Vagina (tissue), 2 donors: ENCODE data around the gene ALG1.

Experiments used
- POLR2A ChIP-seq, 2 donors: fragments of 450-650 bp; IDR thresholded peaks; one replicate each; pipeline ENCODE4 v1.6.1; 2017; ENCODE audit warnings: antibody characterized with exemption in 2 of 2, mild to moderate bottlenecking in 2 of 2, moderate library complexity in 2 of 2
- POLR2AphosphoS5 ChIP-seq, 2 donors: sonication (generic); formaldehyde crosslinking; IDR thresholded peaks; one replicate each; pipeline ENCODE4 v1.9.0; 2017; ENCODE audit warnings: antibody characterized with exemption in 2 of 2, mild to moderate bottlenecking in 2 of 2, low read depth in 1 of 2; ENCODE audit not compliant: insufficient read depth in 1 of 2
- TF ChIP-seq, protein P1 (sequence below), 3 experiments: fragments of 450-650 bp in 2 of 3; fragments of 200-600 bp in 1 of 3; sonication (generic) in 1 of 3; IDR thresholded peaks; one replicate each; pipeline ENCODE4 v1.5.1; 2017 to 2019; ENCODE audit warnings: antibody characterized with exemption in 3 of 3, mild to moderate bottlenecking in 2 of 3, moderate library complexity in 2 of 3

DNA sequence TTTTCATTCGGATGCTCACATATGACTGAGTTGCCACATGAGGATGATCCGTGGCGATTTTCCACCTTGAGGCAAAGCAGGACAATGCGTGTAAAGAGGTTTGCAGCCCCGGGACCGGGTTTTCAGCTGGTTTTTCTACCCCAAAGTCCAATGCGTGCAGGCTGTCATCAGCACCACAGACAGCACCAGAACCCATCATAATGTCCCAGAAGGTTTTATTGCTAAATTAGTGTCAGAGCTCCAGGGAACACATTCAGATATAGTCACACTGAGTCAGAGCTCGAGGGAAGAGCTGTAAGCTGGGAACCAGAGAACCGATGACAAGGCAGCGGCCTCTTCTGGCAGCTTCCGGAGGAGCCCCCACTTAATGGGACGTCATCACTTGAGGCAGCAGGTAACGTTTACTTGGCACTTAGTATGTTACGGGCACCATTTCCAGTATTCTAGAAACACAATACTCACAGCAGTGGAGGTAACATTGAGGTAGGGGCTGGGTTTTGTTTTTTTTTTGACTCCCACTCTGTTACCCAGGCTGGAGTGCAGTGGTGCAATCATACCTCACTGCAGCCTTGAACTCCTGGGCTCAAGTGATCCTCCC lies 29.0 kb upstream of the ALG1 start:
- TF ChIP-seq, protein P1, sequence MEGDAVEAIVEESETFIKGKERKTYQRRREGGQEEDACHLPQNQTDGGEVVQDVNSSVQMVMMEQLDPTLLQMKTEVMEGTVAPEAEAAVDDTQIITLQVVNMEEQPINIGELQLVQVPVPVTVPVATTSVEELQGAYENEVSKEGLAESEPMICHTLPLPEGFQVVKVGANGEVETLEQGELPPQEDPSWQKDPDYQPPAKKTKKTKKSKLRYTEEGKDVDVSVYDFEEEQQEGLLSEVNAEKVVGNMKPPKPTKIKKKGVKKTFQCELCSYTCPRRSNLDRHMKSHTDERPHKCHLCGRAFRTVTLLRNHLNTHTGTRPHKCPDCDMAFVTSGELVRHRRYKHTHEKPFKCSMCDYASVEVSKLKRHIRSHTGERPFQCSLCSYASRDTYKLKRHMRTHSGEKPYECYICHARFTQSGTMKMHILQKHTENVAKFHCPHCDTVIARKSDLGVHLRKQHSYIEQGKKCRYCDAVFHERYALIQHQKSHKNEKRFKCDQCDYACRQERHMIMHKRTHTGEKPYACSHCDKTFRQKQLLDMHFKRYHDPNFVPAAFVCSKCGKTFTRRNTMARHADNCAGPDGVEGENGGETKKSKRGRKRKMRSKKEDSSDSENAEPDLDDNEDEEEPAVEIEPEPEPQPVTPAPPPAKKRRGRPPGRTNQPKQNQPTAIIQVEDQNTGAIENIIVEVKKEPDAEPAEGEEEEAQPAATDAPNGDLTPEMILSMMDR (IDR thresholded peaks at IDR 0.05) = no peak
- TF ChIP-seq POLR2AphosphoS5 (IDR thresholded peaks at IDR 0.05; ENCODE audit: insufficient read depth in 1 of 2, low read depth in 1 of 2) (no peak), POLR2A (IDR thresholded peaks at IDR 0.05) (no peak)
